GM23338 (cell line): ENCODE data around the gene APOM. TPM values are rescaled to one million over a fixed set of nuclear protein-coding genes. Genes with fewer than 3 reads are reported as not detected.
A peak's percentile ranks its signal among the peaks of the same experiment; 100 is the strongest.

Source experiments
- ATAC-seq: fragments of 200-7000 bp; cut with Tn5 transposase; 3 replicates; pipeline ENCODE4 v1.9.1; 2020
- DNase-seq: peaks from one replicate; pipeline ENCODE4 v3.0.0-alpha.2; 2015; ENCODE audit warnings: low spot score
- H2AFZ ChIP-seq: fragments of 200-600 bp; sonication (generic); 2 replicates; pipeline ENCODE4 v1.8.0; 2016; ENCODE audit warnings: antibody characterized with exemption, mild to moderate bottlenecking, moderate library complexity
- H3F3A ChIP-seq: fragments of 200-600 bp; sonication (generic); replicated peaks from 2 replicates; pipeline ENCODE4 v1.8.0; 2017; ENCODE audit warnings: antibody characterized with exemption, mixed run types, low read depth
- H3K27ac ChIP-seq: fragments of 200-600 bp; sonication (generic); 2 replicates; pipeline ENCODE4 v1.6.1; 2016; ENCODE audit warnings: low read depth
- H3K27me3 ChIP-seq: fragments of 200-600 bp; sonication (generic); 2 replicates; pipeline ENCODE4 v1.8.0; 2016; ENCODE audit warnings: mild to moderate bottlenecking, mixed run types, moderate library complexity; ENCODE audit not compliant: insufficient read depth
- H3K36me3 ChIP-seq: fragments of 200-600 bp; sonication (generic); 2 replicates; pipeline ENCODE4 v1.8.0; 2016; ENCODE audit warnings: mild to moderate bottlenecking; ENCODE audit not compliant: insufficient read depth
- H3K4me1 ChIP-seq: fragments of 200-600 bp; sonication (generic); 2 replicates; pipeline ENCODE4 v1.8.0; 2016; ENCODE audit warnings: mild to moderate bottlenecking, moderate library complexity; ENCODE audit not compliant: insufficient read depth
- H3K4me2 ChIP-seq: fragments of 200-600 bp; sonication (generic); 2 replicates; pipeline ENCODE4 v1.7.1; 2017; ENCODE audit warnings: mixed run types
- H3K4me3 ChIP-seq: fragments of 200-600 bp; sonication (generic); 2 replicates; pipeline ENCODE4 v1.6.1; 2016; ENCODE audit warnings: mixed run types
- H3K79me2 ChIP-seq: fragments of 200-600 bp; sonication (generic); replicated peaks from 2 replicates; pipeline ENCODE4 v1.8.0; 2017; ENCODE audit warnings: mild to moderate bottlenecking; ENCODE audit not compliant: insufficient read depth
- H3K9me2 ChIP-seq: fragments of 200-600 bp; sonication (generic); 2 replicates; pipeline ENCODE4 v1.8.0; 2017; ENCODE audit not compliant: insufficient read depth
- H4K20me1 ChIP-seq: fragments of 200-600 bp; sonication (generic); replicated peaks from 2 replicates; pipeline ENCODE4 v1.8.0; 2017; ENCODE audit warnings: mild to moderate bottlenecking; ENCODE audit not compliant: insufficient read depth
- H3K27ac Mint-ChIP-seq: 2 replicates; pipeline ENCODE4 v1.8.0; 2020; ENCODE audit warnings: inconsistent platforms, mild to moderate bottlenecking, moderate library complexity, mixed read lengths
- H3K27me3 Mint-ChIP-seq: 3 replicates; pipeline ENCODE4 v1.8.0; 2022; ENCODE audit warnings: low read depth, mild to moderate bottlenecking, moderate library complexity, mixed read lengths, inconsistent platforms; ENCODE audit not compliant: insufficient read depth, poor library complexity
- H3K36me3 Mint-ChIP-seq: 3 replicates; pipeline ENCODE4 v1.8.0; 2021; ENCODE audit warnings: low read depth, mild to moderate bottlenecking, inconsistent platforms, moderate library complexity, mixed read lengths
- H3K4me1 Mint-ChIP-seq: 3 replicates; pipeline ENCODE4 v1.8.0; 2020; ENCODE audit warnings: mild to moderate bottlenecking, inconsistent platforms, mixed read lengths
- H3K4me3 Mint-ChIP-seq: 3 replicates; pipeline ENCODE4 v1.8.0; 2021; ENCODE audit warnings: moderate library complexity, mild to moderate bottlenecking, inconsistent platforms, mixed read lengths
- H3K9me3 Mint-ChIP-seq: 3 replicates; pipeline ENCODE4 v1.8.0; 2020; ENCODE audit warnings: moderate library complexity, mild to moderate bottlenecking, inconsistent platforms, mixed read lengths
- CREB1 ChIP-seq: fragments of 250-450 bp; sonication (Bioruptor Pico); IDR thresholded peaks from 2 replicates; pipeline ENCODE4 v1.5.0; 2020; ENCODE audit warnings: low read depth, mild to moderate bottlenecking, moderate library complexity
- EZH2 ChIP-seq: fragments of 200-600 bp; sonication (generic); IDR thresholded peaks from one replicate; pipeline ENCODE4 v1.8.0; 2017; ENCODE audit warnings: antibody characterized with exemption, mild to moderate bottlenecking, low read depth; ENCODE audit not compliant: unreplicated experiment
- EZH2phosphoT487 ChIP-seq: fragments of 200-600 bp; sonication (generic); IDR thresholded peaks from one replicate; pipeline ENCODE4 v1.8.1; 2018; ENCODE audit warnings: antibody characterized with exemption; ENCODE audit not compliant: unreplicated experiment
- JUNB ChIP-seq: IDR thresholded peaks from one replicate; pipeline ENCODE4 v1.6.1; 2016; ENCODE audit warnings: antibody characterized with exemption; ENCODE audit not compliant: unreplicated experiment
- NANOG ChIP-seq: IDR thresholded peaks from 2 replicates; pipeline ENCODE4 v1.6.1; 2016; ENCODE audit warnings: antibody characterized with exemption, borderline replicate concordance
- POLR2AphosphoS5 ChIP-seq: IDR thresholded peaks from 2 replicates; pipeline ENCODE4 v1.6.1; 2016; ENCODE audit warnings: antibody characterized with exemption, low read depth
- STAT1 ChIP-seq: IDR thresholded peaks from one replicate; pipeline ENCODE4 v1.6.1; 2016; ENCODE audit warnings: antibody characterized with exemption; ENCODE audit not compliant: unreplicated experiment
- ZNF114 ChIP-seq: fragments of 250-450 bp; sonication (Bioruptor Pico); IDR thresholded peaks from 2 replicates; pipeline ENCODE4 v1.5.0; 2020; ENCODE audit warnings: mild to moderate bottlenecking, moderate library complexity
- ZNF331 ChIP-seq: fragments of 250-450 bp; sonication (Bioruptor Pico); IDR thresholded peaks from 2 replicates; pipeline ENCODE4 v1.5.0; 2020; ENCODE audit warnings: low read depth, mild to moderate bottlenecking, moderate library complexity
- ZNF462 ChIP-seq: fragments of 250-450 bp; sonication (Bioruptor Pico); IDR thresholded peaks from 2 replicates; pipeline ENCODE4 v1.5.0; 2020; ENCODE audit warnings: mild to moderate bottlenecking, moderate library complexity
- polyA plus RNA-seq: library from polyadenylated mRNA; unstranded; fragments of >200 nt; fragmentation: Nextera tagmentation; extraction: Ambion mirVana; gene quantifications from 2 replicates; pipeline ENCODE4 v1.2.1, GENCODE V29; 2016
- total RNA-seq: library from RNA; depleted of rRNA; stranded (reverse); fragments of >200 nt; shearing (Covaris generic); gene quantifications from 2 replicates; pipeline ENCODE4 v1.2.3, GENCODE V29; 2014
- TF ChIP-seq, protein P1 (sequence below): IDR thresholded peaks from one replicate; pipeline ENCODE4 v1.6.1; 2018; ENCODE audit warnings: antibody characterized with exemption; ENCODE audit not compliant: unreplicated experiment
- TF ChIP-seq, protein P2 (sequence below): IDR thresholded peaks from 2 replicates; pipeline ENCODE4 v1.6.1; 2016; ENCODE audit warnings: antibody characterized with exemption

The APOM gene
- total and polyA plus RNA-seq, 2 experiments from 2014 or later = 1.2 to 10.7 TPM

- TF ChIP-seq ZNF462 (CRISPR knock-in tag) = no peak
- TF ChIP-seq NANOG = no peak
- TF ChIP-seq JUNB = no peak
Observed at GRCh38 chr6:31658158-31658688, 2.5 kb downstream of the APOM start (continued).

GRCh38 chr6:31658983-31659648 is 3.4 kb downstream of the APOM start:
- DNase-seq (no peak), ATAC-seq (no peak)
- H3K4me3 Mint-ChIP-seq = peak overlapping the region; percentile 90
- H3K79me2 ChIP-seq = peaks cover 37% of the 10 kb centered on the region
- H3K36me3 Mint-ChIP-seq = peaks cover 40% of the 10 kb centered on the region
- H2AFZ ChIP-seq = no peak overlapping the region
- H3K36me3 ChIP-seq = peaks cover 10% of the 10 kb centered on the region; the same call in 1 of the 2 replicates
- no peaks in the 10 kb centered on the region for H3K27me3 ChIP-seq
- peaks cover 44% of the 10 kb centered on the region for H3K4me1 Mint-ChIP-seq
- H3K27me3 Mint-ChIP-seq = peaks cover 19% of the 10 kb centered on the region
- no peak overlapping the region for H3K27ac Mint-ChIP-seq
- peaks cover 19% of the 10 kb centered on the region for H3K4me1 ChIP-seq
- H3F3A ChIP-seq = peaks cover 17% of the 10 kb centered on the region; the same call in 1 of the 2 replicates
- no peaks in the 10 kb centered on the region for H3K9me2 ChIP-seq
- peak overlapping the region; percentile 96 for H3K4me3 ChIP-seq
- peak overlapping the region; percentile 98 for H3K4me2 ChIP-seq
- H3K9me3 Mint-ChIP-seq = no peaks in the 10 kb centered on the region
- H4K20me1 ChIP-seq = no peaks in the 10 kb centered on the region; the same call in 1 of the 2 replicates
- no peak overlapping the region for H3K27ac ChIP-seq
- TF ChIP-seq CREB1 (CRISPR knock-in tag) (no peak), JUNB (no peak), EZH2phosphoT487 (no peak), STAT1 (no peak), POLR2AphosphoS5 (no peak), ZNF331 (CRISPR knock-in tag) (no peak), ZNF114 (CRISPR knock-in tag) (no peak), EZH2 (no peak), NANOG (no peak)
- TF ChIP-seq, protein P1, sequence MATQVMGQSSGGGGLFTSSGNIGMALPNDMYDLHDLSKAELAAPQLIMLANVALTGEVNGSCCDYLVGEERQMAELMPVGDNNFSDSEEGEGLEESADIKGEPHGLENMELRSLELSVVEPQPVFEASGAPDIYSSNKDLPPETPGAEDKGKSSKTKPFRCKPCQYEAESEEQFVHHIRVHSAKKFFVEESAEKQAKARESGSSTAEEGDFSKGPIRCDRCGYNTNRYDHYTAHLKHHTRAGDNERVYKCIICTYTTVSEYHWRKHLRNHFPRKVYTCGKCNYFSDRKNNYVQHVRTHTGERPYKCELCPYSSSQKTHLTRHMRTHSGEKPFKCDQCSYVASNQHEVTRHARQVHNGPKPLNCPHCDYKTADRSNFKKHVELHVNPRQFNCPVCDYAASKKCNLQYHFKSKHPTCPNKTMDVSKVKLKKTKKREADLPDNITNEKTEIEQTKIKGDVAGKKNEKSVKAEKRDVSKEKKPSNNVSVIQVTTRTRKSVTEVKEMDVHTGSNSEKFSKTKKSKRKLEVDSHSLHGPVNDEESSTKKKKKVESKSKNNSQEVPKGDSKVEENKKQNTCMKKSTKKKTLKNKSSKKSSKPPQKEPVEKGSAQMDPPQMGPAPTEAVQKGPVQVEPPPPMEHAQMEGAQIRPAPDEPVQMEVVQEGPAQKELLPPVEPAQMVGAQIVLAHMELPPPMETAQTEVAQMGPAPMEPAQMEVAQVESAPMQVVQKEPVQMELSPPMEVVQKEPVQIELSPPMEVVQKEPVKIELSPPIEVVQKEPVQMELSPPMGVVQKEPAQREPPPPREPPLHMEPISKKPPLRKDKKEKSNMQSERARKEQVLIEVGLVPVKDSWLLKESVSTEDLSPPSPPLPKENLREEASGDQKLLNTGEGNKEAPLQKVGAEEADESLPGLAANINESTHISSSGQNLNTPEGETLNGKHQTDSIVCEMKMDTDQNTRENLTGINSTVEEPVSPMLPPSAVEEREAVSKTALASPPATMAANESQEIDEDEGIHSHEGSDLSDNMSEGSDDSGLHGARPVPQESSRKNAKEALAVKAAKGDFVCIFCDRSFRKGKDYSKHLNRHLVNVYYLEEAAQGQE = no peak
- TF ChIP-seq, protein P2, sequence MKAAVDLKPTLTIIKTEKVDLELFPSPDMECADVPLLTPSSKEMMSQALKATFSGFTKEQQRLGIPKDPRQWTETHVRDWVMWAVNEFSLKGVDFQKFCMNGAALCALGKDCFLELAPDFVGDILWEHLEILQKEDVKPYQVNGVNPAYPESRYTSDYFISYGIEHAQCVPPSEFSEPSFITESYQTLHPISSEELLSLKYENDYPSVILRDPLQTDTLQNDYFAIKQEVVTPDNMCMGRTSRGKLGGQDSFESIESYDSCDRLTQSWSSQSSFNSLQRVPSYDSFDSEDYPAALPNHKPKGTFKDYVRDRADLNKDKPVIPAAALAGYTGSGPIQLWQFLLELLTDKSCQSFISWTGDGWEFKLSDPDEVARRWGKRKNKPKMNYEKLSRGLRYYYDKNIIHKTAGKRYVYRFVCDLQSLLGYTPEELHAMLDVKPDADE = no peak
